HEK293 (cell line): ENCODE results near the gene ZNF408.
A peak's percentile ranks its signal among the peaks of the same experiment; 100 is the strongest.

Experiments used
- CTCF ChIA-PET: fragments of 350-600 bp; formaldehyde crosslinking; extraction: SDS; loops from one replicate; lab custom pipeline; 2021; ENCODE audit warnings: antibody characterized with exemption; lab: Yijun Ruan, JAX
- POLR2A ChIA-PET: fragments of 300-600 bp; formaldehyde crosslinking; extraction: SDS; loops from one replicate; lab custom pipeline; 2020; ENCODE audit warnings: antibody characterized with exemption, inconsistent platforms; lab: Yijun Ruan, JAX
- H3K27ac ChIP-seq: fragments of 200-500 bp; sonication (Bioruptor generic); 2 replicates; pipeline ENCODE4 v1.5.1; 2014; ENCODE audit warnings: low read depth, low read length, control low read depth, inconsistent platforms; ENCODE audit errors: extremely low read depth
- H3K36me3 ChIP-seq, 2 experiments: fragments of 200-500 bp in 1 of 2; sonication (Bioruptor generic) in 1 of 2; 1 replicate in 1 of 2; 2 replicates in 1 of 2; pipeline ENCODE4 v1.5.1; 2014 to 2017; ENCODE audit warnings: inconsistent platforms in 2 of 2, low read length in 2 of 2; ENCODE audit not compliant: control insufficient read depth in 2 of 2, insufficient read depth in 1 of 2
- H3K4me1 ChIP-seq: fragments of 200-500 bp; sonication (Bioruptor generic); 2 replicates; pipeline ENCODE4 v1.5.1; 2014; ENCODE audit warnings: mild to moderate bottlenecking, low read length, inconsistent platforms; ENCODE audit not compliant: control insufficient read depth, insufficient read depth
- H3K4me3 ChIP-seq: 2 replicates; pipeline ENCODE4 v1.5.1; 2011; ENCODE audit warnings: low read depth, mild to moderate bottlenecking, control low read depth, low read length, moderate library complexity
- H3K9me3 ChIP-seq: fragments of 200-500 bp; sonication (Bioruptor generic); 2 replicates; pipeline ENCODE4 v1.5.1; 2014; ENCODE audit warnings: low read depth, low read length, inconsistent platforms; ENCODE audit not compliant: control insufficient read depth, insufficient read depth
- HOXC10 ChIP-seq: sonication (generic); formaldehyde crosslinking; IDR thresholded peaks from 2 replicates; pipeline ENCODE4 v1.8.1; 2023; ENCODE audit warnings: mild to moderate bottlenecking, missing genetic modification reagents
- MEIS1 ChIP-seq: sonication (generic); formaldehyde crosslinking; IDR thresholded peaks from 2 replicates; pipeline ENCODE4 v1.8.1; 2022; ENCODE audit warnings: missing genetic modification reagents, mild to moderate bottlenecking, borderline replicate concordance
- PRDM1 ChIP-seq: fragments of 450-650 bp; formaldehyde crosslinking; IDR thresholded peaks from 2 replicates; pipeline ENCODE4; 2016; ENCODE audit warnings: missing biosample characterization, missing genetic modification characterization
- SETDB1 ChIP-seq: IDR thresholded peaks from one replicate; pipeline ENCODE4 v1.6.1; 2017; ENCODE audit warnings: mild to moderate bottlenecking, low read length, moderate library complexity, mixed read lengths; ENCODE audit not compliant: insufficient read length
- SP7 ChIP-seq: fragments of 450-650 bp; formaldehyde crosslinking; IDR thresholded peaks from 2 replicates; pipeline ENCODE4 v1.5.1; 2016; ENCODE audit warnings: missing biosample characterization, missing genetic modification characterization
- ZBTB17 ChIP-seq: fragments of 450-650 bp; formaldehyde crosslinking; IDR thresholded peaks from 2 replicates; pipeline ENCODE4 v1.5.1; 2016; ENCODE audit warnings: missing biosample characterization, missing genetic modification characterization
- ZBTB8A ChIP-seq: fragments of 450-650 bp; formaldehyde crosslinking; IDR thresholded peaks from 2 replicates; pipeline ENCODE4 v1.5.1; 2016; ENCODE audit warnings: missing biosample characterization, missing genetic modification characterization
- ZFP69B ChIP-seq: fragments of 450-650 bp; formaldehyde crosslinking; IDR thresholded peaks from 2 replicates; pipeline ENCODE4 v1.5.1; 2016; ENCODE audit warnings: missing biosample characterization, missing genetic modification characterization
- ZNF112 ChIP-seq: fragments of 450-650 bp; formaldehyde crosslinking; IDR thresholded peaks from 2 replicates; pipeline ENCODE4 v1.5.0; 2017; ENCODE audit warnings: missing biosample characterization, missing genetic modification characterization
- ZNF114 ChIP-seq: fragments of 450-650 bp; formaldehyde crosslinking; IDR thresholded peaks from 2 replicates; pipeline ENCODE4 v1.5.0; 2017; ENCODE audit warnings: missing biosample characterization, missing genetic modification characterization
- ZNF19 ChIP-seq: fragments of 450-650 bp; formaldehyde crosslinking; IDR thresholded peaks from 2 replicates; pipeline ENCODE4; 2016; ENCODE audit warnings: missing biosample characterization, missing genetic modification characterization, low read depth
- ZNF274 ChIP-seq, 2 experiments: fragments of 200-500 bp in 1 of 2; fragments of 450-650 bp in 1 of 2; sonication (Bioruptor generic) in 1 of 2; formaldehyde crosslinking in 1 of 2; IDR thresholded peaks; 2 replicates each; pipeline versions ENCODE4 v1.5.1 to v1.6.1; 2014 to 2016; ENCODE audit warnings: borderline replicate concordance in 1 of 2, inconsistent platforms in 1 of 2, low read length in 1 of 2, missing biosample characterization in 1 of 2, missing genetic modification characterization in 1 of 2
- ZNF302 ChIP-seq: fragments of 450-650 bp; formaldehyde crosslinking; IDR thresholded peaks from 2 replicates; pipeline ENCODE4 v1.5.1; 2016; ENCODE audit warnings: missing biosample characterization, missing genetic modification characterization, low read depth
- ZNF335 ChIP-seq: fragments of 450-650 bp; formaldehyde crosslinking; conservative IDR thresholded peaks from 2 replicates; pipeline ENCODE4 v1.5.1; 2016; ENCODE audit warnings: missing biosample characterization, missing genetic modification characterization
- ZNF48 ChIP-seq: fragments of 450-650 bp; formaldehyde crosslinking; IDR thresholded peaks from 2 replicates; pipeline ENCODE4 v1.5.1; 2016; ENCODE audit warnings: missing biosample characterization, missing genetic modification characterization
- ZNF548 ChIP-seq: fragments of 450-650 bp; formaldehyde crosslinking; IDR thresholded peaks from 2 replicates; pipeline ENCODE4 v1.5.1; 2016; ENCODE audit warnings: missing biosample characterization, missing genetic modification characterization
- ZNF555 ChIP-seq: fragments of 450-650 bp; formaldehyde crosslinking; conservative IDR thresholded peaks from 2 replicates; pipeline ENCODE4 v1.5.1; 2017; ENCODE audit warnings: missing biosample characterization, mild to moderate bottlenecking, missing genetic modification characterization, inconsistent platforms
- ZNF571 ChIP-seq: fragments of 450-650 bp; formaldehyde crosslinking; IDR thresholded peaks from 2 replicates; pipeline ENCODE4 v1.5.0; 2017; ENCODE audit warnings: missing biosample characterization, missing genetic modification characterization
- ZNF654 ChIP-seq: fragments of 450-650 bp; formaldehyde crosslinking; IDR thresholded peaks from 2 replicates; pipeline ENCODE4 v1.5.1; 2016; ENCODE audit warnings: low read depth, missing biosample characterization, missing genetic modification characterization
- ZNF658 ChIP-seq: fragments of 450-650 bp; formaldehyde crosslinking; IDR thresholded peaks from 2 replicates; pipeline ENCODE4; 2016; ENCODE audit warnings: missing biosample characterization, missing genetic modification characterization
- ZNF777 ChIP-seq: fragments of 450-650 bp; formaldehyde crosslinking; IDR thresholded peaks from 2 replicates; pipeline ENCODE4 v1.5.1; 2017; ENCODE audit warnings: missing biosample characterization, missing genetic modification characterization, borderline replicate concordance
- TF ChIP-seq, protein P1 (sequence below): fragments of 450-650 bp; formaldehyde crosslinking; IDR thresholded peaks from 2 replicates; pipeline ENCODE4 v1.5.1; 2016; ENCODE audit warnings: missing biosample characterization, missing genetic modification characterization
- TF ChIP-seq, protein P2 (sequence below): fragments of 450-650 bp; formaldehyde crosslinking; IDR thresholded peaks from 2 replicates; pipeline ENCODE4 v1.5.1; 2016; ENCODE audit warnings: missing biosample characterization, missing genetic modification characterization
- TF ChIP-seq, protein P3 (sequence below): fragments of 450-650 bp; formaldehyde crosslinking; conservative IDR thresholded peaks from 2 replicates; pipeline ENCODE4 v1.5.1; 2016; ENCODE audit warnings: low read depth, missing biosample characterization, missing genetic modification characterization
- TF ChIP-seq, protein P4 (sequence below): fragments of 450-650 bp; formaldehyde crosslinking; IDR thresholded peaks from 2 replicates; pipeline ENCODE4 v1.5.1; 2017; ENCODE audit warnings: missing biosample characterization, missing genetic modification characterization

ZNF408 gene

DNA sequence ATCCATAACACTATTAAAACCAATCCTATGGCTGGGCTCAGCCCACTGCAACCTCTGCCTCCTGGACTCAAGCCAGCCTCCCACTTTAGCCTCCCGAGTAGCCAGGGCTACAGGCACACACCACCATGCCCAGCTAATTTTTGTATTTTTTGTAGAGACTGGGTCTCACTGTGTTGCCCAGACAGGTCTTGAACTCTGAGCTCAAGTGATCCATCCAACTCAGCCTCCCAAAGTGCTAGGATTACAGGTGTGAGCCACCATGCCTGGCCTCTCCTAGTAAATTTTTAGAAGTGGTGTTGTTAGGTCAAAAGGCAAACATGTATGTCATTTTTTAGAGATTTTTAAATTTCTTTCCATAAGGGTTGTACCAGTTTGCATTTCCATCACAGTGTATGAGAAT is 32.4 kb downstream of the ZNF408 start:
- TF ChIP-seq ZNF114 (no peak), PRDM1 (no peak), ZNF274 (IDR thresholded peaks at IDR 0.05; ENCODE audit: low read length) (no peak), ZNF274 (tag by site-specific recombination; IDR thresholded peaks at IDR 0.05; ENCODE audit: borderline replicate concordance) (no peak), ZNF658 (tag by site-specific recombination) (no peak), ZBTB8A (no peak), ZNF112 (tag by site-specific recombination) (no peak), ZNF302 (no peak), ZNF335 (tag by site-specific recombination) (no peak), ZNF19 (tag by site-specific recombination) (no peak), ZNF777 (tag by site-specific recombination) (no peak), HOXC10 (CRISPR knock-in tag) (no peak), ZNF548 (tag by site-specific recombination) (no peak), ZNF654 (no peak), ZNF571 (tag by site-specific recombination) (no peak), ZNF555 (tag by site-specific recombination) (no peak)
- TF ChIP-seq, protein P1, sequence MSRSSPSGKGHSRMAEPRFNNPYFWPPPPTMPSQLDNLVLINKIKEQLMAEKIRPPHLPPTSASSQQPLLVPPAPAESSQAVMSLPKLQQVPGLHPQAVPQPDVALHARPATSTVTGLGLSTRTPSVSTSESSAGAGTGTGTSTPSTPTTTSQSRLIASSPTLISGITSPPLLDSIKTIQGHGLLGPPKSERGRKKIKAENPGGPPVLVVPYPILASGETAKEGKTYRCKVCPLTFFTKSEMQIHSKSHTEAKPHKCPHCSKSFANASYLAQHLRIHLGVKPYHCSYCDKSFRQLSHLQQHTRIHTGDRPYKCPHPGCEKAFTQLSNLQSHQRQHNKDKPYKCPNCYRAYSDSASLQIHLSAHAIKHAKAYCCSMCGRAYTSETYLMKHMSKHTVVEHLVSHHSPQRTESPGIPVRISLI (tag by site-specific recombination): no peak
- TF ChIP-seq, protein P2, sequence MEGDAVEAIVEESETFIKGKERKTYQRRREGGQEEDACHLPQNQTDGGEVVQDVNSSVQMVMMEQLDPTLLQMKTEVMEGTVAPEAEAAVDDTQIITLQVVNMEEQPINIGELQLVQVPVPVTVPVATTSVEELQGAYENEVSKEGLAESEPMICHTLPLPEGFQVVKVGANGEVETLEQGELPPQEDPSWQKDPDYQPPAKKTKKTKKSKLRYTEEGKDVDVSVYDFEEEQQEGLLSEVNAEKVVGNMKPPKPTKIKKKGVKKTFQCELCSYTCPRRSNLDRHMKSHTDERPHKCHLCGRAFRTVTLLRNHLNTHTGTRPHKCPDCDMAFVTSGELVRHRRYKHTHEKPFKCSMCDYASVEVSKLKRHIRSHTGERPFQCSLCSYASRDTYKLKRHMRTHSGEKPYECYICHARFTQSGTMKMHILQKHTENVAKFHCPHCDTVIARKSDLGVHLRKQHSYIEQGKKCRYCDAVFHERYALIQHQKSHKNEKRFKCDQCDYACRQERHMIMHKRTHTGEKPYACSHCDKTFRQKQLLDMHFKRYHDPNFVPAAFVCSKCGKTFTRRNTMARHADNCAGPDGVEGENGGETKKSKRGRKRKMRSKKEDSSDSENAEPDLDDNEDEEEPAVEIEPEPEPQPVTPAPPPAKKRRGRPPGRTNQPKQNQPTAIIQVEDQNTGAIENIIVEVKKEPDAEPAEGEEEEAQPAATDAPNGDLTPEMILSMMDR (tag by site-specific recombination): no peak
- TF ChIP-seq, all 188 proteins: peak for 0
- CTCF ChIA-PET: interaction anchor here (0.6 to 0.7 kb wide), 2 partner anchors 14 to 344 kb away, joined by 3 to 5 read pairs; partner anchors contain the start of gene F2
- no peak overlapping the region for H3K27ac ChIP-seq
- no peak overlapping the region for H3K4me3 ChIP-seq
- POLR2A ChIA-PET: no interaction called here
- no peaks in the 10 kb centered on the region for H3K36me3 ChIP-seq
- no peaks in the 10 kb centered on the region for H3K4me1 ChIP-seq
- no peaks in the 10 kb centered on the region for H3K9me3 ChIP-seq

DNA sequence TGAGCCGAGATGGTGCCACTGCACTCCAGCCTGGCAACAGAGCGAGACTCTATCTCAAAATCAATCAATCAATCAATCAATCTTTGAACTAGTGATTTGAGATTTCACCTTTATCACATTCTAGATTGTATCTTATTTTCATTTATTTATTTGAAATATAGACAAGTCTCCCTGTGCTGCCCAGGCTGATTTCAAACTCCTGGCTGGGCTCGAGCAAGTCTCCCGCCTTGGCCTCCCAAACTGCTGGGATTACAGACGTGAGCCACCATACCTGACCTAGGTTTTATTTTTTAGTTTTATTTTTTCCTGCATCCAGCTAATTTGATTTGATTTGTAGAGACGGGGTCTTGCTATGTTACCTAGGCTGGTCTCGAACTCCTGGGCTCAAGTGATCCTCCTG is 35.3 kb downstream of the ZNF408 start:
- no peaks in the 10 kb centered on the region for H3K4me1 ChIP-seq
- no peak overlapping the region for H3K4me3 ChIP-seq
- no peaks in the 10 kb centered on the region for H3K9me3 ChIP-seq
- H3K36me3 ChIP-seq: peaks cover 0 to 6% of the 10 kb centered on the region in 2 experiments; a peak in 2 of 3 replicates
- CTCF ChIA-PET: interaction anchor here (0.6 kb wide), 1 partner anchor 11 kb away, joined by 6 read pairs; no protein-coding TSS in a partner anchor
- TF ChIP-seq MEIS1 (CRISPR knock-in tag) (no peak), SETDB1 (no peak), SP7 (tag by site-specific recombination) (no peak)
- TF ChIP-seq, all 188 proteins: peak for 0
- POLR2A ChIA-PET: no interaction called here
- no peak overlapping the region for H3K27ac ChIP-seq

DNA sequence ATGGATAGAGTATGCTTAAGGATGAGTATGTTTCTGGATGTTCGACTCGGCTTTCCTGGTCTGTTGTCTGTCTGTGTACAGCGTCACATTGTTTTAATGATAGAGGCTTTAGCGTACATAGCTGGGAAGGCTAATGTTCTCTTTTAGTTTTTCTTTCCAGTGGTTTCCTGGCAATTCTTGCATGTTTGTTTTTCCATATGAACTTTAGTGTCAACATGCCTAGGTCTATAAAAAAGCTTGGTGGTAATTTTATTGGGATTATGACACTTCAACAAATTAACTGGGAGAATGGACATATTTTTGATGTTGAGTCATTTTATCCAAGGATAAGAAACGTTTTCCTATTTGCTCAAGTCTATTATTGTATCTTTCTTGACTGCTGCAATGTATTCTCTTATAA is 35.8 kb downstream of the ZNF408 start:
- H3K4me1 ChIP-seq: no peaks in the 10 kb centered on the region
- peaks cover 0 to 10% of the 10 kb centered on the region in 2 experiments; a peak in 2 of 3 replicates for H3K36me3 ChIP-seq
- CTCF ChIA-PET: no interaction called here
- H3K9me3 ChIP-seq: no peaks in the 10 kb centered on the region
- no peak overlapping the region for H3K4me3 ChIP-seq
- POLR2A ChIA-PET: no interaction called here
- H3K27ac ChIP-seq: no peak overlapping the region
- TF ChIP-seq ZBTB17 (0 out of 2 replicates have a peak, but pooled peaks have one; percentile 47), ZNF48 (tag by site-specific recombination) (no peak), ZFP69B (tag by site-specific recombination) (no peak)
- TF ChIP-seq, protein P3, sequence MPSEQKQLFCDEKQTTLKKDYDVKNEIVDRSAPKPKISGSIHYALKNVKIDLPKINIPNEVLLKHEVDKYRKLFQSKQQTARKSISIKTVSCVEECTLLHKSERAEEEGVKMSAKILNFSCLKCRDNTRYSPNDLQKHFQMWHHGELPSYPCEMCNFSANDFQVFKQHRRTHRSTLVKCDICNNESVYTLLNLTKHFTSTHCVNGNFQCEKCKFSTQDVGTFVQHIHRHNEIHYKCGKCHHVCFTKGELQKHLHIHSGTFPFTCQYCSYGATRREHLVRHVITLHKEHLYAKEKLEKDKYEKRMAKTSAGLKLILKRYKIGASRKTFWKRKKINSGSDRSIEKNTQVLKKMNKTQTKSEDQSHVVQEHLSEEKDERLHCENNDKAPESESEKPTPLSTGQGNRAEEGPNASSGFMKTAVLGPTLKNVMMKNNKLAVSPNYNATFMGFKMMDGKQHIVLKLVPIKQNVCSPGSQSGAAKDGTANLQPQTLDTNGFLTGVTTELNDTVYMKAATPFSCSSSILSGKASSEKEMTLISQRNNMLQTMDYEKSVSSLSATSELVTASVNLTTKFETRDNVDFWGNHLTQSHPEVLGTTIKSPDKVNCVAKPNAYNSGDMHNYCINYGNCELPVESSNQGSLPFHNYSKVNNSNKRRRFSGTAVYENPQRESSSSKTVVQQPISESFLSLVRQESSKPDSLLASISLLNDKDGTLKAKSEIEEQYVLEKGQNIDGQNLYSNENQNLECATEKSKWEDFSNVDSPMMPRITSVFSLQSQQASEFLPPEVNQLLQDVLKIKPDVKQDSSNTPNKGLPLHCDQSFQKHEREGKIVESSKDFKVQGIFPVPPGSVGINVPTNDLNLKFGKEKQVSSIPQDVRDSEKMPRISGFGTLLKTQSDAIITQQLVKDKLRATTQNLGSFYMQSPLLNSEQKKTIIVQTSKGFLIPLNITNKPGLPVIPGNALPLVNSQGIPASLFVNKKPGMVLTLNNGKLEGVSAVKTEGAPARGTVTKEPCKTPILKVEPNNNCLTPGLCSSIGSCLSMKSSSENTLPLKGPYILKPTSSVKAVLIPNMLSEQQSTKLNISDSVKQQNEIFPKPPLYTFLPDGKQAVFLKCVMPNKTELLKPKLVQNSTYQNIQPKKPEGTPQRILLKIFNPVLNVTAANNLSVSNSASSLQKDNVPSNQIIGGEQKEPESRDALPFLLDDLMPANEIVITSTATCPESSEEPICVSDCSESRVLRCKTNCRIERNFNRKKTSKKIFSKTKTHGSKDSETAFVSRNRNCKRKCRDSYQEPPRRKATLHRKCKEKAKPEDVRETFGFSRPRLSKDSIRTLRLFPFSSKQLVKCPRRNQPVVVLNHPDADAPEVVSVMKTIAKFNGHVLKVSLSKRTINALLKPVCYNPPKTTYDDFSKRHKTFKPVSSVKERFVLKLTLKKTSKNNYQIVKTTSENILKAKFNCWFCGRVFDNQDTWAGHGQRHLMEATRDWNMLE (tag by site-specific recombination): no peak
- TF ChIP-seq, protein P4, sequence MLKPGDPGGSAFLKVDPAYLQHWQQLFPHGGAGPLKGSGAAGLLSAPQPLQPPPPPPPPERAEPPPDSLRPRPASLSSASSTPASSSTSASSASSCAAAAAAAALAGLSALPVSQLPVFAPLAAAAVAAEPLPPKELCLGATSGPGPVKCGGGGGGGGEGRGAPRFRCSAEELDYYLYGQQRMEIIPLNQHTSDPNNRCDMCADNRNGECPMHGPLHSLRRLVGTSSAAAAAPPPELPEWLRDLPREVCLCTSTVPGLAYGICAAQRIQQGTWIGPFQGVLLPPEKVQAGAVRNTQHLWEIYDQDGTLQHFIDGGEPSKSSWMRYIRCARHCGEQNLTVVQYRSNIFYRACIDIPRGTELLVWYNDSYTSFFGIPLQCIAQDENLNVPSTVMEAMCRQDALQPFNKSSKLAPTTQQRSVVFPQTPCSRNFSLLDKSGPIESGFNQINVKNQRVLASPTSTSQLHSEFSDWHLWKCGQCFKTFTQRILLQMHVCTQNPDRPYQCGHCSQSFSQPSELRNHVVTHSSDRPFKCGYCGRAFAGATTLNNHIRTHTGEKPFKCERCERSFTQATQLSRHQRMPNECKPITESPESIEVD: peak; percentile 77
